ENCODE data around the gene POC1B.
"Not testable (repeated sequence)": the region's sequence is repeated elsewhere in the genome, so short reads cannot be mapped to it uniquely, and the experiment has no call there.

Gene POC1B

DNA sequence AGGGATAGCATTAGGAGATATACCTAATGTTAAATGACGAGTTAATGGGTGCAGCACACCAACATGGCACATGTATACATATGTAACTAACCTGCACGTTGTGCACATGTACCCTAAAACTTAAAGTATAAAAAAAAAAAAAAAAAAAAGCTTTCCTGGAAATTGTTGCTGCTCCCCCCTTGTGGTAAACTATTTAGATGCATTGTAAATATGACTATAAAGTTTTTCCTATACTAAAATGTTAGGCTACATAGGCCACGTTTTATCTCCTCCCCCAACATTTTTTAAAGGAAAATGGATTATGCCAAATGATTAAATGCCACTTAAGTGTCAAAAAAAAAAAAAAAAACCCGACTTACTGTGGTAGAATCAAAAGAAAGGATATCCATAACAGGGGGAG lies 66.6 kb downstream of the POC1B start:
- DNase-seq, result not testable (repeated sequence)

DNA sequence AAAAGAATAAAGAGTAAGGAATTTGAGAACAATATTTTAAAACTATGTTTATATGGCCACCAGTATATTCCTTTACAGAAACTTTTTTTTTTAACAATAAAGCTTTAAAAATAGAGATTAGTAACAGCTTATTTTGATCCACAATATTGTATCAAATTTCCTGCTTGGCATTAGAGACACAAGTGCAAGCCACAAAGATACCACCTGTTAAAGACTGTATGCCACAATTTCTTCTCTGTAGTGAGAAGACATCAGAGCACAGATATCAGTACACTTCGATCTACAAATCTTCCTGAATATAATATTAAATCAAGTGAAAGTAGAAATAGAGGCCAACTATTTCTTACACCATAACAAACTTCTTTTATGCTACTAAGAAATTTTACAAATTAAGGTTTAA lies 69.3 kb downstream of the POC1B start:
- no peak for DNase-seq

DNA sequence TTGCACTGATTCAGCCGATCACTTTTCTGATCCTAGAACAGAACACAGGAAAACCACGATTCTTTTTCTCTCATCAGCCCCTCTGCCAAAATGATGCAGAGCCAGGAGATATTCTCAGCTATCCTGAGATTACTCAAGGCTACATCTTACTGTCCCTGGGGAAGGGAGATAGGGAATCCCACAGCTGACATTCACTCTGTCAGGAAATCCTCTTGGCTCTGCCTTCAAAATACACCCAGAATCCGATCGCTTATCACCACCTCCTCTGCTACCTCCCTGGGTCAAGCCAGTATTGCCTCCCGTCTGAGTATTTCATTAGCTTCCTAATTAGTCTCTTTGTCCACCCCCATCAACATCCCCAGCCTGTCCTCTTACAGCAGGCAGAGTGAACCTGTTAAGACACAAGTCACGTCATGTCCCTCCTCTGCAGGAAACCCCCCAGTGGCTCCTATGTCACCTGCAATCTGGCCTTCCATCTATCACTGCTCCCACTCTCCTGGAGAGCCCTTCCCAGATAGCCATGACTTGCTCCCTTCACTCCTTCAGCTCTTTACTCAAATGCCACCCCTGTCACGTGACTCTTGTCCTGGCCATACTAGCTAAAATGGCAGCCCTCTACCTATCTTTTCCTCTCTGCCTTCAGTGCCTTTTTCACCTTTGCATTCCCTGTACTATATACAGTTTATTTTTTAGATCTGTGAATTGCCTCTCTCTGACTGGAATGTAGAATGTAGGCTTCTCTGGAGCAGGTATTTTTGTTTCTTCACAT lies 71.6 kb downstream of the POC1B start:
- DNase-seq, result no peak

DNA sequence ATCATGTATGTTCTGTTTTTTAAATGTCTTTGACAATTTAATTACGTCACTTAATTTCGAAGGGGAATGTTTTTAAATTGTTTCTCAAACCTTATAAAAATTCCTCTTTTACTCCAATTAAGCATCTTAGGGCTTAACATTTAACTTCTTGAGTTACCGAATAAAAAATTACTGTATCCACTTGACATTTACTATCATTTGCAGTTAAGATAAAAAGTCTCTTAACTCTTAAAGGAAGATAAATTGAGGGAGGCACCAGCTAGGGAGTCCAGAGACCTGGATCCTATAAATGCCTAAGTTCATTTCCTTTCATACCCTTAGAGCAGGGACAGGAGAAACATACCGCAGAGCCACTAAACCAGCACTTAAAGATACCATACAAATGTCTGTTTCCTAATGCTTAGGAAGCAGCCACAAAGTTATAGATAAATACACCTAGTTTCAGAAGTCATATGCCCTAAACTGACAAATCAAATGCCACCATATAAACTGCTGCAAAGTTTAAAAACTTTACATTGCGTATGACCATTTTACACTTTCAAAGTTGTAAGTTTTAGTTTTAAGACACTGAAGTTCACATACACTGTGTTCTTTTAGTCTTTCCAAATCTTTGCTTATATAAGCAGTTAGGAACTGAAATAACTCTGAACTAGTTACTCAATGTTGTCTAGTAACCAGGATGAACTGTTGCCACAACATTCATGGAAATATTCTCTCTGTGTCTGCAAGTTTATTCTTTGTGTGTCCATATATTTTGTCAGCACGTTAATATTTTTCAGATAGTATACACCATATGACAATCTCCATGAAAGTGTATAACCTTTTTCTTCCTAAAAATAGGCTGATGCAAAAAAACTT lies 72.5 kb downstream of the POC1B start:
- DNase-seq, result no peak

DNA sequence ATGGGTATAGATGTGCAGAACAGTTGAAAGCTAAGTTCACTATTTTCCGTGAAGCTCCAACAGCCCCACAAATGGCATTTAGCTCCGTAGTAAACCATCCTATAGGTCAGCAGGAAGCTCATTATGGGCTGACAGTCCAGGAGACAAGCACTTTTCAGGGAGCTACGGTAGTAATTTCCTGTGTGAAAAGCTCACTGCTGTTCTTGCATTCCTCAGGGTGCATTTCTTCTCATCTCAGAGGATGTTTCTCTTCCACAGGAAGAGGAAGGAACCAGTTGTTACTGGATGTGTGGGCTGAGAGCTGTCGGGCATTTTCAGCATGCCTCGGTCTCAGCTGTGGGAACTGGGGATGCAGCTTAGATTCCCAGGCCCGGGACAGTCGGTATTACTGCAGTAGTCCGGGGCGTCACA lies 74.0 kb downstream of the POC1B start:
- no peak for DNase-seq

DNA sequence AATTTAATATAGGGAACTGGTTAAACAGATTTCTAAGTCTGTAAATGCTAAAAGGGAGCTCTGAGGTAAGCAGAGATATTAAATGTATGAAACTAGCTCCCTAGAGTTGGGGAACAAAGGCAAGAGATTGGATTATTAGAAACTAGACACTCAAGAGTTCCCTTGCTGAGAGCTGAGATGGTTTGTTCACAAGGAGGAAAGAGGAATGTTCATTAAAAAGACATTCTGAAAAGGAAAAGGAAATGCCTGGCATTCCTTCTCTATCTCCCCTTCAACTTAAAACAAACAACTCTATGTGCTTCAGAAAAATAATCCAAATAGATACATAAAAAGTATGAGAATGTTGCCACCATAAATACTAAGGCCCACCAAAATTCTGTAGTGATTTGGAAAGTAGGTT lies 74.9 kb downstream of the POC1B start:
- DNase-seq, result no peak

DNA sequence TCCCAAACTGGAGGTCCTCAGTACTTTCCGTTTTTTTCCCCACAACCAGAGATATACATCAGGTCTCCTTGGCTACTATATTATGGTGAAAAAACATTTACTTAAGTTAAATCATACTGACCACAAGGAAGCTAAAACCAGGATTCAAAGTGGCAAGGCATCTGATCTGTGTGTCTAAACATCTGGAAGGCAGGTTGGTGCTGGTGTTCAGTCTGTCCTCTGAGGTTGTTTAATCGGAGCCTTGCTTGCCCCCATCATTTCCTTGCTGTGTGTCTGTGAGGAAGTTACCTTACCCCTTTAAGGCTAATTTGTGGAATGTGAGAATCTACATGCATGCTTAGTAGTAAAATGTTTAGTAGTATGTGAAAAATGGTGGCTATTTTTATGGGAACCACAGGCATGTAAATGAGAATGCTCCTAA lies 76.9 kb downstream of the POC1B start:
- no peak for DNase-seq

DNA sequence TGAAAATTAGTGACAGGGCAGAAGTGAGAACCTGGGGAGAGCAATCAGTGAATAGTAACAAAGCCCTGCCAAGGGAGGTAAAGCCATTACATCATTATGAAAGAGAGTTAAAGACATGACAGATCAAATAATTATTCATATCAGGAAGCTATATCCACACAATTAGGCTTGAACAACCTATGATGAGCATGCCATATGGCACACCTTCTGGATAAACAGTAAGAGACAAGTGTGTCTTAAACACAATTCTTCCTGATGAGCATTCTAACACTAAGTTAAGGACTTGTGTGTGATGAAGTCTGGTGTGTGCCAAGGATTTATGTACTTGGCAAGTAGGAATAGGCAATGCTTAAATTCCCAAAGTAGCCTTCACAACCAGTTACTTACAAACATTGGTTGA lies 77.3 kb downstream of the POC1B start:
- no peak for DNase-seq

DNA sequence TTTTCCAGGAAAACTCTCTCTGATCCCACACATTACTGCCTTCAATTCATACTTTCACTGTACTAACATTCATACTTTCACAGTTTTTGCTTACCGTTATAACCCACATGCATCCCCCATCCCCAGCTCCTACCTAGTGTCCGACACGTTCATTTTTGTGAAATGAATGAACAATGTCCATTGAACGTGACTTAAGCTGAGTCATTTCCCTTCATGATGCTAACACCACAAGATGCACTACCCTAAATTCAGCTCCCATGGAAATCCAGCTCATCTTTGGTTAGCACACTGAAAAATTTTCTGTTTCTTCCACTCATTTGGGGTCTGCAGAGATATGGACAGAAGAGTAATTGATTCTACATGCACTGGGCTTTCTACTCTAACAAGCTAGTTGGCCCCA lies 85.9 kb downstream of the POC1B start:
- no peak for DNase-seq

DNA sequence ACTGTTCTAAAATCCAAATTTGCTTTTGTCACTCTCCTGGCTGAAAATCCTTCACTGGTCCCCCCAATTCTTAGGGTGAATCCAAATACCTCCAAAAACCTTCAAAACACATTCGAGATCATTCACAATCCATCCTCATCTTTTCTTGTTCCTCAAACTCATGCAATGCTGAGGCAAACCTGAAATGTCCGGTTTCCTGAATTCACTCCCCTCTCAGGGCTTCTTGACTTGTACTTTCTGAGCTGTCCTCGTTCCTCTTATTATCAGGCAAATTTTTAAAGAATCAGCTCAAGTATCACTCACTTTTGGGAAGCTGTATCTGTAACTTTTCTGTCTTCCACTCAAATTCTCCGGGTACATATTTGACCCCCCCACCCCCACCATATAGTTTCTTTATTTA lies 88.6 kb downstream of the POC1B start:
- no peak for DNase-seq

DNA sequence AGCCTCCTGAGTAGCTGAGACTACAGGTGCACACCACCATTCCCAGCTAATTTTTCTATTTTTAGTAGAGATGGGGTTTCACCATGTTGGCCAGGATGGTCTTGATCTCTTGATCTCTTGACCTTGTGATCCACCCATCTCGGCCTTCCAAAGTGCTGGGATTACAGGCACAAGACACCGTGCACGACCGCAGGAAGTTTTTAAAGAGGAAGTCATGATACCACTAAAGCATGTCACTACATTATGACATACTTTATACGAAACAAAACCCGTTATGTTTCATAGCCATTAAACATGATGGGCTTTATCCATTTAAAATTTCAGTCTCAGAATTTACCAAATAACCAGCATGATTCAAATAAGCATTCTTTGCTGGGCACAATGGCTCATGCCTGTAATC lies 89.8 kb downstream of the POC1B start:
- DNase-seq, result no peak

DNA sequence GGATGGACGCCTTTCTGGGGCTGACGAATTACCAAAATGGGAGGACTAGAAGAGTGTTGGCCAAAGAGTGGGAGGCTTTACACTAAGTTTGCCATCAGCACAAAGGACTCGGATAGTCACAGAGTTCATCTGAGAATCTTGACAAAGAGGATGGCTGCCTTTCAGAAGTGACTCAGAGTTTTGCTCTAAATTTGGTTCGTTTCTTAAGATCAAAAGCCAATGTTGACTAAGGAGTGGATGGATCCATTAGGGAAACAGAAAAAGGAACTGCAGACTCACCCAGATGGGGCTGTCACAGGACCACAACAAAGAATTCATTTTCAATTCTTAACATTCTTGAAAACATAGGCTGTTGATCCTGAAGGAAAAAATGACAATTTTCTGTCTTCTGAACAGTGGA lies 92.2 kb downstream of the POC1B start:
- DNase-seq, result no peak

DNA sequence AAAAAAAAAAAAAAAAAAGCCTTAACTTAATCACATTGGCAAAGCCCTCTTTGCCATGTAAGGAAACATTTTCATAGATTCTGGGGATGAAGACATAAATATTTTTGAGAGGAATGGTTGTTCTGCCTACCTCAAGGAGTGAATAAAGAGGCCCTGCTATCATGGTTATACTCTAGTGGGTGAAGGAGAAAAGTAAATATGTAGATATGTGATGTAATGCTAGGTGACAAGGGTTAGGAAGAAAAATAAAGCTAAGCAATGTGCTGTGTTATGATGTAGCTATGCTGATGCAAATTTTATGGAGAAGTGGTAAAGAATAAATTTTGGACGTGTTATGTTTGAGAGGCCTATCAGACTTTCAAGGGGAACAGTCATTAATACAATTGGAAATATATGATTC lies 93.5 kb downstream of the POC1B start:
- no peak for DNase-seq

DNA sequence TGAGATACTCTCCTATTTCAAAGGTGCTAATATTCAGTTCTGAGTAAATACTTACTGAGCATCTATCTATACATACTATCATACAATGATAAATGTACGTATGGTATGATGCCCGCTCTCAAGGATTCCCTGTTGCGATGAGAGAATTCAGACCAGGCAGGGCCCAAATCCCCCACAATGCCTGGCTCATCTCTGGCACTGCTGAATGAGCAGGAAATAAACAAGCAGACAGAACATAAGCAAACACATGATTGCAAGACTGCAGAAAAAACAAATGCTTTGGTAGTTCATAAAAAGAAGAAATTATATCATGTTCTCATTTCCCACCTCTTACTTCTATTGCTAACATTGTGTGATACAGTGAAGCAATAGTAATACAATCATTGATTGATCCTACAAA lies 96.3 kb downstream of the POC1B start:
- DNase-seq, result no peak

DNA sequence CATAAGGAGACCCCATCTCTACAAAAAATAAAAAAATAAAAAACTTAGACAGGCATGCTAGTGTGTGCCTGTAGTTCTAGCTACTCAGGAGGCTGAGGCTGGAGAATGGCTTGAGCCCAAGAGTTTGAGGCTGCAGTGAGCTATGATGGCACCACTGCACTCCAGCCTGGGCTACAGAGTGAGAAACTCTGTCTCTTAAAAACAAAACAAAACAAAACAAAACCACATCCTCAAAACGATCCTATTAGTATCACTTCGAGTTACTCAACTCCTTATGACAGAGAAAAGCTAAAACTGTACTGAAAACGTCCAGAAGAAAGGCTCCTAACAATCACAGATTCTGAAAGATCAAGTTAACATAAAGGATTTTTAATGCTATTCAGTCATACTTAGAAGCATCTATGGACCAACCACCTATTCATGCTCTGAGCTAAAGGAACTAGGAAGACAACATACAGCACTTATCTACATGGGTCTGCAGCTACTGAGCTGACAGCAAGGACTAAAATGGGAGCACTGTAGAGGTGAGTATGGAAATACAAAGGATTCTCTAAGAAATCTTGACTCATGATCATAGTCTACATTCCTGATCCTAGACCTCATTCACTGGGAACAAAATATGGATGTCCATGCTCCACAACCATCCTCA lies 98.2 kb downstream of the POC1B start:
- no peak for DNase-seq

DNA sequence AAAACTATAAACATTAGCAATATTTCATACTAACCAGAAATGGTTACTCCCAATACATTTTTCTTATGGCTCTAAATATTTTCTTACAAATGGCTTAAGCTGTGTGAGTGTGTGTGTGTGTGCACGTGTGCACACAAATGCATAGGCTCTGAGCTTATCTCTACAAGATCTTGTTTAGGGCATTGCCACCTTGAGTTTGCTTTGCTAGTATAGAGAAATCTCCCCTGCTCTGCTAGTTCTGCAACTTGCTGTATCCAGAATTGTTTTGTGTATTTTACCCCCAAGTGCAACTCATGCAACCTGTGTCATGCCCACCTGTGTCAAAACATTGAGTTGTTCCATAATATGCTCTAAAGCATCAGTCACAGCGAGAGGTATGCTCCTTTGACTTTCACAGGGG lies 101.0 kb downstream of the POC1B start:
- DNase-seq, result no peak

DNA sequence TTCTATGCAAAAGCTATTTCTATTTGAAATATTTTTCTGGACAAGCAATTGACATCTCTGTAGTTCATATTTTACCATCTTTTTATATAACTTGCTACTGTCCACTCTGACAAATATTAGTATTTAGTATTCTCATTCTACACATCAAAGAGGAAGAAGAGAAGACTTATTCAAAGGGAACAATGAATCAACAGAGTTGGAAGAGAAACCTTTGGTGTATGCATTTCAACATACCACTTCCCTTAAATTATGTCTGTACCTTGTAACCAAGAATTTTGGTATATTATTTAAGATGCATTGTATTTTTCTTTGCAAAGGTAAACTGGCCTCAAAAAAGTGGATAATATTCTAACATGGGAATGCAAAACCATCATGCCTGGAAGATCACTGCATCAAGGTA lies 101.5 kb downstream of the POC1B start:
- DNase-seq, result no peak

DNA sequence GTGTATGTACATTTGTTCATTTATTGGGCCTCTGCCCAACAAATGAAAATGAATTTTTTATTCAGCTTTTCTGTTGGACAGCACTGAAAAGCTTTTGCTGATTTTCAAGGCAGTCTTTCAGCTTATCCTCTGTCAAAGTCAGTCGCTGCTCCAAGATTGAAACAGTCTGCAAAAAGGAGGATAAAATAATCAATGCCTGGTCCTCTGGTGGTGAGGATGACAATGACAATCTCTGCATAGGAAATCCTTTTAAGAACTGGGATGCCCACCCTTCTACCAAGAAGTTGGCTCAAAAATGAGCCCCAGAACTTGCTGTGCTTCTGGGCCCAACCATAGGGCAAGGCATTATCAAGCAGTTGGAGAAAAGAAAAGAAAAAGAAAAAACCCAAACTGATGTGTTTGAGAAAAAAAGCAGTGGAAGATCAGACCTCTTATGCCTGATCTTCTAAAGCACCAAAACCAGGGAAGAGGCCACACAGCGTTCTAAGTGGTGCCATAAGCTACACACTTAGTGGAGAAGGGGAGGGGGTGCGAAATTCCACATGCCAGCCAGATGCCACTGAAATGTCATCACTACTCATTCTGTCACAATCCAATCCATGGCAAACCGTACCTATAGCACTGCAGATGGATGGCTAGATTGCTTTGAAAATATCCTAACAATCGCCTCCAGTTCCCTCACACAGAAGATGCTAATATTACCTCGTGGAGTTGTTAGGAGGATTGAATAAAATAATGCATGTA lies 104.6 kb downstream of the POC1B start:
- DNase-seq, result no peak

DNA sequence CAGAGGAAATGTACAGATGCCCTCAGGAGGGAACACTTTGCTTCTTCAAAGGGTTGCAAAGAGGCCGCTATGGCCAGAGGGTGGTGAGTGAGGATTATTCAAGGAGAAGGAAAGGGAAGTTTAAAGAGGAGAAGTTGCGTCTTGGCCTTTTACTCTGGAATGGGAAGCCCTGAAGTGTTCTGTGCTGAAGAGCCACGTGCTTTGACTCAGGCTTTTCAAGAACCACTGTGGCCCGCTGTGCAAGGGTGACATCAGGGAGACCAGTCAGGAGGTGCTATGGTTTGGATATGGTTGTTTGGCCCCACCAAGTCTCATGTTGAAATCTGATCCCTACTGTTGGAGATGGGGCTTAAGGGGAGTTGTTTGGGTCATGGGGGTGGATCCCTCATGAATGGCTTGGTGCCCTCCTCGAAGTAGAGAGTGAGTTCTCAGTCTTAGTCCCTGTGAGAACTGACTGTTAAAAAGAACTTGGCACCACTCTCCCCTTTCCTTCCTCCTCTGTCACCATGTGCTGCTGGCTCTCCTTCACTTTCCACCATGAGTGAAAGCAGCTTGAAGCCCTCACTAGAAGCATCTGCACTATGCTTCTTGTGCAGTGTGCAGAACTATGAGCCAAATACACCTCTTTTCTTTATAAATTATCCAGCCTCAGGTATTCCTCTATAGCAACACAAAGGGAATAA lies 107.5 kb downstream of the POC1B start:
- DNase-seq, result no peak

DNA sequence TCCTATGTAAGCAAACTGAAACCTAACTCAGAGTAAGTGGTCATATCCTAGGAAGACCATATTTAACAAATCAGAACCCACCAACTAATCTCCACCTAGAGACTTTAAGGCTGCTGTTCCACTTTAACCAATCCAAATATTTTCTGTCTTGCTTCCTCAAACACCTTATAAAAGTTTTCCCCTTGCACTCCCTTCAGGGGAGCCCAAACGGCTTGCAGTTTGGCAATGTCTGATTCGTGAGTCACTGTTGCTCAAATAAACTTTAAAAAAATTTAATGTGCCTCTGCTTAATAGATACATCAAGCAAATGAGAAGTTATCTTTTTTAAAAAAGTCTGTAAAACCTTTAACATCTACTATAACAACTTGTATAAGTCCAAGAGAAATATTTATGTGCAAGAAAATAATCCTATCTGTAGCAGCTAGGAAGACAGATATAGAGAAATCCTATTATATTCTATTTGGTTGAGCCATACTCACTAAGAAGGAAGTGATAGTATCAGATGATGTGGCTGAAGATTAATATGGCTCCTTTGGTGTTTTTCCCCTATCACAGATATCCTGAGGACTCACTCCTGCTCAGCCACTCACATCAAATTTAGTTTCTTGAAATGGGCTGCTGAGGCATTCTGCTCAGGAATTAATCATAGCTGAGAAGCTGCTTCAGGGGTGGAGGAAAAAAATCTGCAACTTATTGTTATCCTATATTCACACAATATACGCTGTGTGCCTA lies 108.4 kb downstream of the POC1B start:
- DNase-seq, result no peak

DNA sequence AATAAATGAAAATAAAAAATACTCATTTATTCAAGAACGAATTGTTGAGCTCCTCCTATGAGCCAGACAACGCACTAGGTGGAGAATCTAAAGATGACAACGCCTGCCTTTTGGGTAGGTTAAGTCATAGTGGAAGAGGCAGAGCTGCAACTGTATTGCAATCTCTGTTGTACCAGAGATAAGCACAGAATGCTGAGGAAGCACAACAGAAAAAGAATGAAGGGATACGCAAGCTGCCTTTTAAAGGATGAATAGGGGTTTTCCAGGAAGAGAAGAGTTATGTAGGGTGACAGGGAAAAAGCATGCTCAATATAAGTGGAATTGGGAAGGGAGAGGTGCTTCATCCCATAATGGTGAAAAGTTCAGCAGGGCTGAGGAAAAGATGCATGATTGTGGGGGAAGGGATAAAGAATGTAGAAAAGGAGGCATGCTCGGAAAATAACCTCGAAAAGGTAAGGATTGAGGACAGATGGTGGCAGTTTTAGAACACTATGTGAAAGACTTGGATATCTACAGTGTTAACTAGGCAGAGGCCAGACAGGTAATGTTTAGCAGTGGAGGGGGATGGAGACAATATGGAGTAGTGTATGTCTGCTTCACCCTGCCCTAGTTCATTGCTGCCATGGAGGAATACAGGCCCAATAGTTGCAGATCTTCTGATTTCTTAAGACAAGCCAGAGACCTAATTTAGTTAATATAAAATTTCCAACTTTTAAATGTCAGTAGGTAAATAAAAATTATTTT lies 109.6 kb downstream of the POC1B start:
- DNase-seq, result no peak

Measured in stimulated activated CD4-positive, alpha-beta T cell treated with anti-CD3 and anti-CD28 coated beads, Interleukin-1b, Interleukin-23, amount 100 ng/mL, for 48 hours (primary cell).